Measurements from ENCODE around the gene STIL.

Gene STIL

GRCh38 chr1:47331875-47332274 is 17.9 kb upstream of the STIL start:
- no peak for TF ChIP-seq MAX (IDR thresholded peaks at IDR 0.05)
- TF ChIP-seq FOXM1 (IDR thresholded peaks at IDR 0.05; ENCODE audit: borderline replicate concordance, low read depth), result no peak
- TF ChIP-seq CREB1 (IDR thresholded peaks at IDR 0.05; ENCODE audit: low read depth), result no peak
- no peak for TF ChIP-seq ZBTB7A (IDR thresholded peaks at IDR 0.05; ENCODE audit: low read depth)
- TF ChIP-seq NFIC (IDR thresholded peaks at IDR 0.05), result no peak
- TF ChIP-seq USF1 (IDR thresholded peaks at IDR 0.05), result no peak
- no peak for TF ChIP-seq EP300 (IDR thresholded peaks at IDR 0.05; ENCODE audit: borderline replicate concordance)
- TF ChIP-seq TCF12 (IDR thresholded peaks at IDR 0.05; ENCODE audit: low read depth), result no peak
- TF ChIP-seq TAF1 (IDR thresholded peaks at IDR 0.05; ENCODE audit: low read depth), result no peak
- no peak for TF ChIP-seq RAD21 (IDR thresholded peaks at IDR 0.05; ENCODE audit: low read depth)
- TF ChIP-seq CEBPB (IDR thresholded peaks at IDR 0.05), result no peak
- no peak for TF ChIP-seq REST (IDR thresholded peaks at IDR 0.05; ENCODE audit: low read depth)
- no peak for TF ChIP-seq YY1 (IDR thresholded peaks at IDR 0.05; ENCODE audit: low read depth)
- no peak for TF ChIP-seq EGR1 (IDR thresholded peaks at IDR 0.05)

DNA sequence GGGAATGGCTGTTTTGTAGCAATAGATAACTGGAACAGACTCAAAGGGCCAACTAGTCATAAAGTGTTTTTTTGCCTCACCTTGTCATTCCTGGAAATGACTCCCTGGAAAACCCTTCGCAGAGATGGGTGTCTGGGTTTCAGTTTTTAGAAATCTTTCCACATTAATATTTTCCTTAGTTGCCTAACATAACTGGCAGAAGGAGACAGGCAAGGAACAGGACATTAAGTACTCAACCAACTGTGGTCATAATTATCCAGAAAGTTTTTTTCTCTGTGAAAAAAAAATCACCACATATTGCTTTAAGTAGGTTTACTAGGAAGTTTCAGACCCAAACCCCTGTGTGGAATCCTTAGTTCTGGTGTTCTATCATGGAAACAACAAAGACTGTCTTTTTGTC is 16.3 kb upstream of the STIL start:
- TF ChIP-seq TAF1 (IDR thresholded peaks at IDR 0.05; ENCODE audit: low read depth) (no peak), EP300 (IDR thresholded peaks at IDR 0.05; ENCODE audit: borderline replicate concordance) (no peak), CREB1 (IDR thresholded peaks at IDR 0.05; ENCODE audit: low read depth) (no peak), CEBPB (IDR thresholded peaks at IDR 0.05) (no peak), YY1 (IDR thresholded peaks at IDR 0.05; ENCODE audit: low read depth) (no peak), TEAD4 (IDR thresholded peaks at IDR 0.05) (no peak), MAX (IDR thresholded peaks at IDR 0.05) (no peak), ZBTB7A (IDR thresholded peaks at IDR 0.05; ENCODE audit: low read depth) (no peak), EGR1 (IDR thresholded peaks at IDR 0.05) (no peak)

DNA sequence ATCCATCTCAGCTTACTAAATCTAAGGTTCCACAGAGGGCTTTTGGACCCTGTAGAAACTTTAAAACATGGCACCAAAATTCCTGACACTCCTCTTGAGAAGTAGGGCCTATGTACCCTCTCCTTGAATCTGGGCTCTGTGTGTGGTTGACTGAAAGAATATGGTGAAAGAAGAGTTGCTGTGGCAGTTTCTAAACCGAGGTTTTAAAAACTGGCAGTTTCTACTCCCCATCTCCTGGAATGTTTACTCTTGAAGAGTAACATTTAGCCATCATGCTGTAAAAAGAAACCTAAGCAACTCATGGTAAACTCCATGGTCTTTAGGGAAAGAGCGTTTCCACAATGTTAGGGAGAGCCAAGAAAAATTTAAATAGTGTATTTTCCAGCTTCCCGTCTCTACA is 15.0 kb upstream of the STIL start:
- no peak for TF ChIP-seq TEAD4 (IDR thresholded peaks at IDR 0.05)
- TF ChIP-seq CEBPB (IDR thresholded peaks at IDR 0.05), result no peak
- no peak for TF ChIP-seq MAX (IDR thresholded peaks at IDR 0.05)
- no peak for TF ChIP-seq CREB1 (IDR thresholded peaks at IDR 0.05; ENCODE audit: low read depth)
- no peak for TF ChIP-seq REST (IDR thresholded peaks at IDR 0.05; ENCODE audit: low read depth)
- no peak for TF ChIP-seq ZBTB7A (IDR thresholded peaks at IDR 0.05; ENCODE audit: low read depth)
- TF ChIP-seq RAD21 (IDR thresholded peaks at IDR 0.05; ENCODE audit: low read depth), result no peak
- TF ChIP-seq USF1 (IDR thresholded peaks at IDR 0.05), result no peak
- no peak for TF ChIP-seq YY1 (IDR thresholded peaks at IDR 0.05; ENCODE audit: low read depth)
- TF ChIP-seq NFIC (IDR thresholded peaks at IDR 0.05), result no peak
- TF ChIP-seq EP300 (IDR thresholded peaks at IDR 0.05; ENCODE audit: borderline replicate concordance), result no peak
- no peak for TF ChIP-seq FOXM1 (IDR thresholded peaks at IDR 0.05; ENCODE audit: borderline replicate concordance, low read depth)
- no peak for TF ChIP-seq TCF12 (IDR thresholded peaks at IDR 0.05; ENCODE audit: low read depth)
- no peak for TF ChIP-seq TAF1 (IDR thresholded peaks at IDR 0.05; ENCODE audit: low read depth)
- no peak for TF ChIP-seq EGR1 (IDR thresholded peaks at IDR 0.05)

DNA sequence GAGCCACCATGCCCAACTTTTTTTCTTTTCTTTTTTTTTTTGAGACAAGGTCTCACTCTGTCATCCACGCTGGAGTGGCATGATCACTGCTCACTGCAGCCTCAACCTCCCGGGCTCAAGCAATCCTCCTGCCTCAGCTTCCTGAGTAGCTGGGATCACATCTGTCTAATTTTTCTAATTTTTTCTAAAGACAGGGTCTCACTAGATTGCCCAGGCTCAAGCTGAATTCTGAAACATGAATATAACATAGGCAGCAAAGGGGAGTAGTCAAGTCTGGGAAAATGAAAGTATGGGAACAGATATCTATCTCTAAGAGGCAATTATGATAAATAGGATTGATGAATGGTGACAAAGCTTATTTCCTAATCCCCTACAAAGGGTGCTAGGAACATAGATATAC is 12.3 kb upstream of the STIL start:
- TF ChIP-seq CREB1 (IDR thresholded peaks at IDR 0.05; ENCODE audit: low read depth) (no peak), TEAD4 (IDR thresholded peaks at IDR 0.05) (no peak), TAF1 (IDR thresholded peaks at IDR 0.05; ENCODE audit: low read depth) (no peak), FOXM1 (IDR thresholded peaks at IDR 0.05; ENCODE audit: borderline replicate concordance, low read depth) (no peak), CEBPB (IDR thresholded peaks at IDR 0.05) (no peak), YY1 (IDR thresholded peaks at IDR 0.05; ENCODE audit: low read depth) (no peak), EP300 (IDR thresholded peaks at IDR 0.05; ENCODE audit: borderline replicate concordance) (no peak), NFIC (IDR thresholded peaks at IDR 0.05) (no peak), MAX (IDR thresholded peaks at IDR 0.05) (no peak), RAD21 (IDR thresholded peaks at IDR 0.05; ENCODE audit: low read depth) (no peak), EGR1 (IDR thresholded peaks at IDR 0.05) (no peak), REST (IDR thresholded peaks at IDR 0.05; ENCODE audit: low read depth) (no peak), USF1 (IDR thresholded peaks at IDR 0.05) (no peak), TCF12 (IDR thresholded peaks at IDR 0.05; ENCODE audit: low read depth) (no peak), ZBTB7A (IDR thresholded peaks at IDR 0.05; ENCODE audit: low read depth) (no peak)
